HepG2 (cell line): ENCODE measurements around the gene DNAJB6. TPM values are rescaled to one million over a fixed set of nuclear protein-coding genes. Genes with fewer than 3 reads are reported as not detected.

ENCODE experiments used
- ATAC-seq: fragments of 200-7000 bp; cut with Tn5 transposase; 3 replicates; pipeline ENCODE4 v1.9.1; 2020; ENCODE audit warnings: mild to moderate bottlenecking, moderate library complexity
- BruUV-seq: library from RNA; stranded (reverse); fragments of 400-500 nt; replicated peaks from 2 replicates; lab custom pipeline; 2021; lab: Mats Ljungman, UMichigan
- CTCF ChIA-PET: fragments of 300-600 bp; formaldehyde crosslinking; extraction: SDS; loops from one replicate; lab custom pipeline; 2021; ENCODE audit warnings: low total read pairs, inconsistent platforms, low intra/inter-chr PET ratio; lab: Yijun Ruan, JAX
- POLR2A ChIA-PET: fragments of 350-600 bp; sonication (Branson Sonifier 250); formaldehyde crosslinking; loops from one replicate; lab custom pipeline; 2020; ENCODE audit warnings: antibody characterized with exemption, inconsistent platforms; lab: Yijun Ruan, JAX
- DNase-seq: peaks from one replicate; pipeline ENCODE4 v3.0.0-alpha.2; 2015; ENCODE audit warnings: low spot score
- FAIRE-seq: peaks from 3 replicates; lab custom pipeline; 2011; peaks lifted over from hg19 to GRCh38; lab: Jason Lieb, UNC
- H2AFZ ChIP-seq: one replicate; pipeline ENCODE4 v1.6.1; 2011; ENCODE audit warnings: low read length, inconsistent platforms
- H3K27ac ChIP-seq: fragments of 300-600 bp; 3 replicates; pipeline ENCODE4 v1.8.0; 2011; ENCODE audit warnings: mixed run types, mild to moderate bottlenecking, mixed read lengths, low read length, inconsistent platforms; ENCODE audit not compliant: insufficient read depth; ENCODE audit errors: extremely low read length
- H3K27me3 ChIP-seq, 2 experiments: fragments of 200-600 bp in 1 of 2; 2 replicates in 1 of 2; 3 replicates in 1 of 2; pipeline versions ENCODE4 v1.6.0 to v1.8.0; 2011; ENCODE audit warnings: low read length in 2 of 2, mild to moderate bottlenecking in 2 of 2, moderate library complexity in 2 of 2, inconsistent platforms in 1 of 2; ENCODE audit not compliant: insufficient read depth in 2 of 2, control insufficient read depth in 1 of 2
- H3K36me3 ChIP-seq, 2 experiments: fragments of 200-600 bp in 1 of 2; replicated peaks in 1 of 2; 2 replicates in 1 of 2; 3 replicates in 1 of 2; pipeline versions ENCODE4 v1.5.1 to v1.8.0; 2011; ENCODE audit warnings: low read length in 2 of 2, inconsistent platforms in 1 of 2; ENCODE audit not compliant: insufficient read depth in 2 of 2, control insufficient read depth in 1 of 2
- H3K4me1 ChIP-seq: 2 replicates; pipeline ENCODE4 v1.5.1; 2012; ENCODE audit warnings: low read length, inconsistent platforms; ENCODE audit not compliant: insufficient read depth
- H3K4me2 ChIP-seq: 2 replicates; pipeline ENCODE4 v1.6.0; 2011; ENCODE audit warnings: low read depth, low read length, inconsistent platforms
- H3K4me3 ChIP-seq, 3 experiments: fragments of 200-600 bp in 1 of 3; sonication (generic), shearing (Covaris generic) in 1 of 3; replicated peaks in 1 of 3; 2 replicates each; pipeline ENCODE4 v1.5.1; 2011 to 2016; ENCODE audit warnings: low read length in 3 of 3, inconsistent platforms in 2 of 3, low read depth in 2 of 3, mild to moderate bottlenecking in 2 of 3, control low read depth in 1 of 3, mixed read lengths in 1 of 3; ENCODE audit not compliant: insufficient read depth in 1 of 3
- H3K79me2 ChIP-seq: one replicate; pipeline ENCODE4 v1.6.1; 2011; ENCODE audit warnings: low read length, inconsistent platforms; ENCODE audit not compliant: insufficient read depth
- H3K9ac ChIP-seq: 2 replicates; pipeline ENCODE4 v1.6.0; 2011; ENCODE audit warnings: mild to moderate bottlenecking, low read depth, low read length, inconsistent platforms; ENCODE audit not compliant: insufficient read depth
- H3K9me3 ChIP-seq: 2 replicates; pipeline ENCODE4 v1.5.1; 2012; ENCODE audit warnings: mild to moderate bottlenecking, low read length
- H4K20me1 ChIP-seq: 2 replicates; pipeline ENCODE4 v1.6.0; 2011; ENCODE audit warnings: inconsistent platforms, mild to moderate bottlenecking, low read length, moderate library complexity; ENCODE audit not compliant: insufficient read depth
- FOXA3 ChIP-seq: IDR thresholded peaks from 2 replicates; pipeline ENCODE4 v1.6.1; 2016; ENCODE audit warnings: missing genetic modification reagents, missing compliant biosample characterization
- HNRNPK ChIP-seq: fragments of 200-400 bp; formaldehyde crosslinking; IDR thresholded peaks from 2 replicates; pipeline ENCODE4 v1.6.1; 2018; ENCODE audit warnings: low read length, low read depth, moderate library complexity, mild to moderate bottlenecking; ENCODE audit not compliant: poor library complexity, severe bottlenecking
- NFIC ChIP-seq: IDR thresholded peaks from 2 replicates; pipeline ENCODE4 v1.6.1; 2012; ENCODE audit warnings: mild to moderate bottlenecking, low read length, inconsistent platforms
- PHF20 ChIP-seq: sonication (generic); formaldehyde crosslinking; IDR thresholded peaks from 2 replicates; pipeline ENCODE4 v1.5.0; 2020; ENCODE audit warnings: mild to moderate bottlenecking, missing genetic modification reagents
- SSRP1 ChIP-seq: IDR thresholded peaks from 2 replicates; pipeline ENCODE4 v1.6.1; 2016; ENCODE audit warnings: control low read depth
- ZFY ChIP-seq: sonication (generic); formaldehyde crosslinking; IDR thresholded peaks from 2 replicates; pipeline ENCODE4 v1.4.0; 2020; ENCODE audit warnings: missing genetic modification reagents
- ZNF256 ChIP-seq: sonication (generic); formaldehyde crosslinking; conservative IDR thresholded peaks from 2 replicates; pipeline ENCODE4 v1.4.0; 2020; ENCODE audit warnings: missing genetic modification reagents
- ZNF687 ChIP-seq: sonication (generic); formaldehyde crosslinking; IDR thresholded peaks from 2 replicates; pipeline ENCODE4 v1.5.1; 2020; ENCODE audit warnings: mild to moderate bottlenecking, missing genetic modification reagents, moderate library complexity
- ZNF746 ChIP-seq: sonication (generic); formaldehyde crosslinking; IDR thresholded peaks from 2 replicates; pipeline ENCODE4 v1.8.0; 2022; ENCODE audit warnings: mild to moderate bottlenecking, missing genetic modification reagents
- WGBS: methylation state at CpG from one replicate; pipeline ENCODE4 v1.1.6; 2017; ENCODE audit warnings: low lambda C conversion rate; 5-methylcytosine and 5-hydroxymethylcytosine counted together
- in situ Hi-C: cut with HindIII; loops from 2 replicates; pipeline ENCODE4 v1.10.0; 2017; ENCODE audit warnings: low pct_unique_long_range_greater_than_20kb; ENCODE audit not compliant: extremely low pct_ligation_motif_present
- intact Hi-C: fragments of 100-400 bp; cut with micrococcal nuclease; formaldehyde crosslinking; loops from one replicate; pipeline ENCODE4 v1.10.0; 2022; ENCODE audit not compliant: unreplicated experiment
- polyA plus RNA-seq, 8 experiments: library from polyadenylated mRNA; depleted of rRNA in 3 of 8; stranded (reverse) in 7 of 8; unstranded in 1 of 8; fragments of >200 nt; fragmentation: Illumina TruSeq in 4 of 8; extraction: Trizol in 4 of 8; gene quantifications; 2 replicates each; pipeline versions ENCODE4 v1.2.1 to v1.2.3, GENCODE V29; 2011 to 2016; ENCODE audit warnings: low read depth in 4 of 8, missing spikeins in 1 of 8, mixed read lengths in 1 of 8; ENCODE audit not compliant: insufficient read depth in 1 of 8
- total RNA-seq, 5 experiments: library from RNA; depleted of rRNA; stranded (reverse); fragments of >200 nt; fragmentation: Illumina TruSeq; extraction: Trizol; gene quantifications; 2 replicates each; pipeline ENCODE4 v1.2.3, GENCODE V29; 2016; ENCODE audit warnings: low read depth in 1 of 5
- TF ChIP-seq, protein P1 (sequence below): sonication (generic); formaldehyde crosslinking; IDR thresholded peaks from 2 replicates; pipeline ENCODE4 v1.4.0; 2020; ENCODE audit warnings: missing genetic modification reagents, borderline replicate concordance
- TF ChIP-seq, protein P2 (sequence below): sonication (generic); formaldehyde crosslinking; IDR thresholded peaks from 2 replicates; pipeline ENCODE4 v1.8.0; 2022; ENCODE audit warnings: missing genetic modification reagents, mild to moderate bottlenecking, borderline replicate concordance

Gene DNAJB6
- total and polyA plus RNA-seq, 2 of the 13 experiments (the other 11 are each of a cell fraction or from before 2014, with no cell fraction given) = 29.9 to 53.9 TPM

DNA sequence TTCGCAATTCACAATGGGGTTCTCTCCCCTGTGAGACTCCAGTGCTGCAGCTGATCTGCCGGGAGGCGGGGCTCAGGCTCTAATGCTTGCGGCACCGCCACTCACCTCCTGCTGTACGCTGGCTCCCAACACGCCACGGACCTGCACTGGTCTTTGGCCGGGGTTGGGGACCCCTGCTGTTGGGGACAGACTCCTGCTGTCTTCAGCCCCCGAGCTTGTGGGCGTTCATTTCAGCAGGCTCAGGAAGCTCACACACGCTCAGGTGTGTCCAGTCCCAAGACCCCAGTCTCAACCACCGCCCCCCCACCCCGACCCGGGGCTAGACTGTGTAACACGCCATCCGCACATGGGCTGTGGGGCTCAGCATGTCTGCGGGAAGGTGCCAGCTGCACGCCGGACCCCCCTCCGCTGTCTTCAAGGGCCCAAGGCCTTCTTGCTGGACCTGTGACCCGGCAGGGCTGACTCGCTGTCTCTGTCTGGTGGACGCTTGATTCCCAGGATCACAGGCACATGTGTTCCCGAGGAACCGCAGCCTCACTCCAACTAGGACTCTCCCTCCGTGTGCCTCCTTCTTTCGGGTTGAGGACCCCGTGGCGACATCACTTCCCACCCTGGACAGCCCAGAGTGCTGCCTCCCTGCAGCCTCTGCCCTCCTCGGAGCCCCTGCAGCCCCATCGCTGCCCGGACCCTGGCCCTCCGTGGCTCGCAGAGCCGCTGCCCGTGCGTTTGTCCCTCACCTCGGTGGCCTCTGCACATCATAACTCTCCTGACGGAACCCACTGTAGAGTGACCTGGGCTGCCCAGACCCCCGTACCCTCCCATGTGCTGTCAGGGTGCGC is 106.4 kb downstream of the DNAJB6 start:
- no peak for DNase-seq
- Histone ChIP-seq H3K4me2 (no peak overlapping the region), H3K9ac (no peak overlapping the region), H3K36me3 (no peaks in the 10 kb centered on the region), H2AFZ (no peak overlapping the region), H3K79me2 (no peaks in the 10 kb centered on the region), H3K4me1 (no peaks in the 10 kb centered on the region), H4K20me1 (no peaks in the 10 kb centered on the region), H3K27ac (no peak overlapping the region), H3K4me3 (no peak overlapping the region), H3K27me3 (peaks cover 2 to 44% of the 10 kb centered on the region in 2 experiments; a peak in 4 of 5 replicates), H3K9me3 (no peaks in the 10 kb centered on the region)
- POLR2A ChIA-PET = no interaction called here
- BruUV-seq = no TSS peak
- 51% methylated on average over 18 of the region's 42 CpGs for WGBS
- TF ChIP-seq FOXA3 (CRISPR knock-in tag) = no peak
- TF ChIP-seq ZNF746 (CRISPR knock-in tag) = no peak
- no peak for TF ChIP-seq ZFY (CRISPR knock-in tag)
- TF ChIP-seq, protein P1, sequence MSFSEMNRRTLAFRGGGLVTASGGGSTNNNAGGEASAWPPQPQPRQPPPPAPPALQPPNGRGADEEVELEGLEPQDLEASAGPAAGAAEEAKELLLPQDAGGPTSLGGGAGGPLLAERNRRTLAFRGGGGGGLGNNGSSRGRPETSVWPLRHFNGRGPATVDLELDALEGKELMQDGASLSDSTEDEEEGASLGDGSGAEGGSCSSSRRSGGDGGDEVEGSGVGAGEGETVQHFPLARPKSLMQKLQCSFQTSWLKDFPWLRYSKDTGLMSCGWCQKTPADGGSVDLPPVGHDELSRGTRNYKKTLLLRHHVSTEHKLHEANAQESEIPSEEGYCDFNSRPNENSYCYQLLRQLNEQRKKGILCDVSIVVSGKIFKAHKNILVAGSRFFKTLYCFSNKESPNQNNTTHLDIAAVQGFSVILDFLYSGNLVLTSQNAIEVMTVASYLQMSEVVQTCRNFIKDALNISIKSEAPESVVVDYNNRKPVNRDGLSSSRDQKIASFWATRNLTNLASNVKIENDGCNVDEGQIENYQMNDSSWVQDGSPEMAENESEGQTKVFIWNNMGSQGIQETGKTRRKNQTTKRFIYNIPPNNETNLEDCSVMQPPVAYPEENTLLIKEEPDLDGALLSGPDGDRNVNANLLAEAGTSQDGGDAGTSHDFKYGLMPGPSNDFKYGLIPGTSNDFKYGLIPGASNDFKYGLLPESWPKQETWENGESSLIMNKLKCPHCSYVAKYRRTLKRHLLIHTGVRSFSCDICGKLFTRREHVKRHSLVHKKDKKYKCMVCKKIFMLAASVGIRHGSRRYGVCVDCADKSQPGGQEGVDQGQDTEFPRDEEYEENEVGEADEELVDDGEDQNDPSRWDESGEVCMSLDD (CRISPR knock-in tag) = no peak
- TF ChIP-seq PHF20 (CRISPR knock-in tag) = no peak
- no peak for TF ChIP-seq SSRP1
- TF ChIP-seq, protein P2, sequence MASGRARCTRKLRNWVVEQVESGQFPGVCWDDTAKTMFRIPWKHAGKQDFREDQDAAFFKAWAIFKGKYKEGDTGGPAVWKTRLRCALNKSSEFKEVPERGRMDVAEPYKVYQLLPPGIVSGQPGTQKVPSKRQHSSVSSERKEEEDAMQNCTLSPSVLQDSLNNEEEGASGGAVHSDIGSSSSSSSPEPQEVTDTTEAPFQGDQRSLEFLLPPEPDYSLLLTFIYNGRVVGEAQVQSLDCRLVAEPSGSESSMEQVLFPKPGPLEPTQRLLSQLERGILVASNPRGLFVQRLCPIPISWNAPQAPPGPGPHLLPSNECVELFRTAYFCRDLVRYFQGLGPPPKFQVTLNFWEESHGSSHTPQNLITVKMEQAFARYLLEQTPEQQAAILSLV = no peak
- TF ChIP-seq ZNF256 = no peak
- TF ChIP-seq ZNF687 (CRISPR knock-in tag) = no peak
- TF ChIP-seq NFIC = no peak
- TF ChIP-seq HNRNPK = no peak
- in situ Hi-C loops (no loop called here), intact Hi-C loops (no loop called here)
- CTCF ChIA-PET = no interaction called here
- ATAC-seq = no peak
- no peak for FAIRE-seq
